Natural killer cell (primary cell): ENCODE measurements around the gene FAM210A. TPM values are rescaled to one million over a fixed set of nuclear protein-coding genes. Genes with fewer than 3 reads are reported as not detected.

ENCODE experiments used
- ATAC-seq, 3 donors: fragments of 150-1000 bp in 2 of 3; fragments of 200-7000 bp in 1 of 3; cut with Tn5 transposase; 1 replicate in 1 of 3; 2 replicates in 2 of 3; pipeline ENCODE4 v1.10.0; 2021; ENCODE audit warnings: mild to moderate bottlenecking in 2 of 3, moderate library complexity in 2 of 3
- DNase-seq, 2 donors: peaks; one replicate each; pipeline versions ENCODE4 v3.0.0 to v3.0.0-alpha.2; 2013 to 2021; ENCODE audit warnings: mixed read lengths in 1 of 2
- H3K27ac ChIP-seq: one replicate; pipeline ENCODE4 v1.5.1; 2013; ENCODE audit warnings: mild to moderate bottlenecking, low read length
- H3K27me3 ChIP-seq: one replicate; pipeline ENCODE4 v1.6.1; 2013; ENCODE audit warnings: low read length; ENCODE audit not compliant: control insufficient read depth, insufficient read depth
- H3K36me3 ChIP-seq: one replicate; pipeline ENCODE4 v1.6.1; 2013; ENCODE audit warnings: low read length; ENCODE audit not compliant: control insufficient read depth, insufficient read depth
- H3K4me1 ChIP-seq: one replicate; pipeline ENCODE4 v1.6.1; 2013; ENCODE audit warnings: low read length; ENCODE audit not compliant: control insufficient read depth, insufficient read depth
- H3K4me3 ChIP-seq: one replicate; pipeline ENCODE4 v1.5.1; 2013; ENCODE audit warnings: low read length
- H3K9me3 ChIP-seq: one replicate; pipeline ENCODE4 v1.6.1; 2013; ENCODE audit warnings: low read length; ENCODE audit not compliant: control insufficient read depth, insufficient read depth
- H3K27ac Mint-ChIP-seq, 2 donors: one replicate each; pipeline ENCODE4 v1.8.0; 2022; ENCODE audit warnings: mild to moderate bottlenecking in 2 of 2, mixed read lengths in 2 of 2, moderate library complexity in 1 of 2
- H3K27me3 Mint-ChIP-seq, 2 donors: one replicate each; pipeline ENCODE4 v1.8.0; 2022; ENCODE audit warnings: low read depth in 2 of 2, mixed read lengths in 2 of 2
- H3K36me3 Mint-ChIP-seq: one replicate; pipeline ENCODE4 v1.8.0; 2022; ENCODE audit warnings: mixed read lengths
- H3K4me1 Mint-ChIP-seq, 2 donors: one replicate each; pipeline ENCODE4 v1.8.0; 2022; ENCODE audit warnings: mixed read lengths in 2 of 2
- H3K4me3 Mint-ChIP-seq: one replicate; pipeline ENCODE4 v1.8.0; 2022; ENCODE audit warnings: mild to moderate bottlenecking, moderate library complexity, mixed read lengths
- H3K9me3 Mint-ChIP-seq, 2 donors: one replicate each; pipeline ENCODE4 v1.8.0; 2022; ENCODE audit warnings: mixed read lengths in 2 of 2
- WGBS: methylation state at CpG from one replicate; pipeline ENCODE4 v1.1.7; 2013; ENCODE audit warnings: missing lambda C conversion rate; ENCODE audit not compliant: insufficient coverage; 5-methylcytosine and 5-hydroxymethylcytosine counted together
- intact Hi-C: fragments of 100-400 bp; cut with micrococcal nuclease; formaldehyde crosslinking; loops from one replicate; pipeline ENCODE4 v1.14.2; 2022
- total RNA-seq, 4 donors: library from RNA; stranded (reverse); fragments of 120-200 nt in 1 of 4; gene quantifications; one replicate each; pipeline versions ENCODE4 v1.2.3 to v1.2.4, GENCODE V29; 2013 to 2022
- TF ChIP-seq, protein P1 (sequence below): fragments of 200-600 bp; IDR thresholded peaks from one replicate; pipeline ENCODE4 v1.8.0; 2022; ENCODE audit warnings: antibody characterized with exemption

FAM210A gene
- total RNA-seq, 3 donors from 2014 or later (not counting 1 experiment from before 2014, with no cell fraction given) = 5.4 to 11.2 (median 9.2) TPM

GRCh38 chr18:13712400-13713131 is 13.8 kb downstream of the FAM210A start:
- Mint-ChIP-seq H3K27ac (no peak overlapping the region), H3K9me3 (no peaks in the 10 kb centered on the region), H3K4me3 (no peak overlapping the region), H3K4me1 (peaks cover 38 to 42% of the 10 kb centered on the region in 2 donors), H3K27me3 (no peaks in the 10 kb centered on the region), H3K36me3 (no peaks in the 10 kb centered on the region)
- intact Hi-C loops = no loop called here
- no peak for ATAC-seq
- no peak for DNase-seq
- Histone ChIP-seq H3K9me3 (no peaks in the 10 kb centered on the region), H3K27ac (no peak overlapping the region), H3K4me3 (no peak overlapping the region), H3K27me3 (no peaks in the 10 kb centered on the region), H3K36me3 (no peaks in the 10 kb centered on the region), H3K4me1 (no peaks in the 10 kb centered on the region)
- TF ChIP-seq, protein P1, sequence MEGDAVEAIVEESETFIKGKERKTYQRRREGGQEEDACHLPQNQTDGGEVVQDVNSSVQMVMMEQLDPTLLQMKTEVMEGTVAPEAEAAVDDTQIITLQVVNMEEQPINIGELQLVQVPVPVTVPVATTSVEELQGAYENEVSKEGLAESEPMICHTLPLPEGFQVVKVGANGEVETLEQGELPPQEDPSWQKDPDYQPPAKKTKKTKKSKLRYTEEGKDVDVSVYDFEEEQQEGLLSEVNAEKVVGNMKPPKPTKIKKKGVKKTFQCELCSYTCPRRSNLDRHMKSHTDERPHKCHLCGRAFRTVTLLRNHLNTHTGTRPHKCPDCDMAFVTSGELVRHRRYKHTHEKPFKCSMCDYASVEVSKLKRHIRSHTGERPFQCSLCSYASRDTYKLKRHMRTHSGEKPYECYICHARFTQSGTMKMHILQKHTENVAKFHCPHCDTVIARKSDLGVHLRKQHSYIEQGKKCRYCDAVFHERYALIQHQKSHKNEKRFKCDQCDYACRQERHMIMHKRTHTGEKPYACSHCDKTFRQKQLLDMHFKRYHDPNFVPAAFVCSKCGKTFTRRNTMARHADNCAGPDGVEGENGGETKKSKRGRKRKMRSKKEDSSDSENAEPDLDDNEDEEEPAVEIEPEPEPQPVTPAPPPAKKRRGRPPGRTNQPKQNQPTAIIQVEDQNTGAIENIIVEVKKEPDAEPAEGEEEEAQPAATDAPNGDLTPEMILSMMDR = no peak
- WGBS = 93% methylated on average over 8 of the region's 8 CpGs

DNA sequence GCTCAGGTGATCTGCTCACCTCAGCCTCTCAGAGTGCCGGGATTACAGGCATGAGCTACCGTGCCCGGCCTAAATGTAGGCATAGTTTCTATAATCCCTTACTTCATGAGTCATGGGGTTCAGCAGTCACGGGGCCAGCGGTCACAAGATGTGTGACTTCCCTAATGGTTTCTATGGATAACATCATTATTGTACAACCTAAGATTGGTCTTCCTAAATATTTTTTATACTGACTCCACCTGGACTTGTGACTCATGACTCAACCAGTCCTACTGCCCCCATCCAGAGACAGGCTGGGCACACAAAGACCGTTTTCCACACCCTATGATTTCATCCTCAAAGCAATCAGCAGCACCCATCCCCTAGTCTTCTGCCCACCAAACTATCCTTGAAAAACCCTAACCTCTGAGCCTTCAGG is 15.9 kb downstream of the FAM210A start:
- Mint-ChIP-seq H3K4me3 (no peak overlapping the region), H3K4me1 (peaks cover 36 to 43% of the 10 kb centered on the region in 2 donors), H3K36me3 (no peaks in the 10 kb centered on the region), H3K27me3 (no peaks in the 10 kb centered on the region), H3K27ac (no peak overlapping the region), H3K9me3 (no peaks in the 10 kb centered on the region)
- 82% methylated on average over 6 of the region's 6 CpGs for WGBS
- H3K4me3 ChIP-seq = no peak overlapping the region
- no peaks in the 10 kb centered on the region for H3K27me3 ChIP-seq
- ATAC-seq (no peak), DNase-seq (no peak)
- TF ChIP-seq, protein P1 = no peak
- no peaks in the 10 kb centered on the region for H3K4me1 ChIP-seq
- no peak overlapping the region for H3K27ac ChIP-seq
- intact Hi-C loops = no loop called here
- no peaks in the 10 kb centered on the region for H3K9me3 ChIP-seq
- no peaks in the 10 kb centered on the region for H3K36me3 ChIP-seq

GRCh38 chr18:13703899-13704298 is 22.5 kb downstream of the FAM210A start:
- Histone ChIP-seq H3K36me3 (no peaks in the 10 kb centered on the region), H3K27me3 (no peaks in the 10 kb centered on the region), H3K4me1 (no peaks in the 10 kb centered on the region), H3K27ac (no peak overlapping the region), H3K9me3 (no peaks in the 10 kb centered on the region), H3K4me3 (no peak overlapping the region)
- TF ChIP-seq, protein P1 = no peak
- H3K9me3 Mint-ChIP-seq = peaks cover 0 to 3% of the 10 kb centered on the region in 2 donors
- no peak for DNase-seq
- no peak overlapping the region for H3K27ac Mint-ChIP-seq
- H3K27me3 Mint-ChIP-seq = no peaks in the 10 kb centered on the region
- 100% methylated on average over 1 of the region's 1 CpG for WGBS
- H3K36me3 Mint-ChIP-seq = no peaks in the 10 kb centered on the region
- H3K4me3 Mint-ChIP-seq = no peak overlapping the region
- intact Hi-C loops = no loop called here
- ATAC-seq = no peak
- peaks cover 22 to 23% of the 10 kb centered on the region in 2 donors for H3K4me1 Mint-ChIP-seq

DNA sequence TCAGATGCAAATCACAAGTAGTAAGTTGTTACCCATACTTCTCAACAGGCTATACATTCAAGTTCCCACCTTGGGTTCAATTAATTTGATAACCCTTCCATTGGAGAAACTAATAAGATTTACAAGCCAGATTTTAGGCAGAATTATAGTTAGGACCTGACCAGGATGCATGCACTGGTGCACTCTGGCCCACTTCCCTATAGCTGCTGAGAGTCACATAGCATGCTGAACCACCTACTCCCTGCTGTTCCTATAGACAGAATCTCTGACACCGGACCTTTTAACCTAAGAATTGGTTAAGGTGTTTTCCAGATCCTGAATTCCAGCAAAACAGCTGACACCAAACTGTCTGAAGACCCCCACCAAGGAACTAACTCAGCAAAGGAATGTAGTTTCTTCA is 26.2 kb downstream of the FAM210A start:
- TF ChIP-seq, protein P1 = no peak
- H3K36me3 ChIP-seq = no peaks in the 10 kb centered on the region
- Mint-ChIP-seq H3K4me3 (no peak overlapping the region), H3K27me3 (no peaks in the 10 kb centered on the region), H3K36me3 (no peaks in the 10 kb centered on the region), H3K9me3 (peaks cover 0 to 3% of the 10 kb centered on the region in 2 donors), H3K4me1 (peaks cover 30 to 40% of the 10 kb centered on the region in 2 donors), H3K27ac (no peak overlapping the region)
- no peaks in the 10 kb centered on the region for H3K9me3 ChIP-seq
- H3K27me3 ChIP-seq = no peaks in the 10 kb centered on the region
- intact Hi-C loops = no loop called here
- no peak overlapping the region for H3K27ac ChIP-seq
- H3K4me3 ChIP-seq = no peak overlapping the region
- ATAC-seq = no peak
- no peaks in the 10 kb centered on the region for H3K4me1 ChIP-seq
- no peak for DNase-seq
- 69% methylated on average over 1 of the region's 1 CpG for WGBS
